ENCODE measurements around the gene WIPF3.

WIPF3 gene, protein sequence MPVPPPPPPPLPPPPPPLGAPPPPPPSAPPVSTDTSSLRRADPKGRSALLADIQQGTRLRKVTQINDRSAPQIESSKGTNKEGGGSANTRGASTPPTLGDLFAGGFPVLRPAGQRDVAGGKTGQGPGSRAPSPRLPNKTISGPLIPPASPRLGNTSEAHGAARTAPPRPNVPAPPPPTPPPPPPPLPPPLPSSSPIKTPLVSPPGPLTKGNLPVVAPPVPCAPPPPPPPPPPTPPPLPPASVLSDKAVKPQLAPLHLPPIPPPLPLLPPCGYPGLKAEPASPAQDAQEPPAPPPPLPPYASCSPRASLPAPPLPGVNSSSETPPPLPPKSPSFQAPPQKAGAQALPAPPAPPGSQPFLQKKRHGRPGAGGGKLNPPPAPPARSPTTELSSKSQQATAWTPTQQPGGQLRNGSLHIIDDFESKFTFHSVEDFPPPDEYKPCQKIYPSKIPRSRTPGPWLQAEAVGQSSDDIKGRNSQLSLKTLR

DNA sequence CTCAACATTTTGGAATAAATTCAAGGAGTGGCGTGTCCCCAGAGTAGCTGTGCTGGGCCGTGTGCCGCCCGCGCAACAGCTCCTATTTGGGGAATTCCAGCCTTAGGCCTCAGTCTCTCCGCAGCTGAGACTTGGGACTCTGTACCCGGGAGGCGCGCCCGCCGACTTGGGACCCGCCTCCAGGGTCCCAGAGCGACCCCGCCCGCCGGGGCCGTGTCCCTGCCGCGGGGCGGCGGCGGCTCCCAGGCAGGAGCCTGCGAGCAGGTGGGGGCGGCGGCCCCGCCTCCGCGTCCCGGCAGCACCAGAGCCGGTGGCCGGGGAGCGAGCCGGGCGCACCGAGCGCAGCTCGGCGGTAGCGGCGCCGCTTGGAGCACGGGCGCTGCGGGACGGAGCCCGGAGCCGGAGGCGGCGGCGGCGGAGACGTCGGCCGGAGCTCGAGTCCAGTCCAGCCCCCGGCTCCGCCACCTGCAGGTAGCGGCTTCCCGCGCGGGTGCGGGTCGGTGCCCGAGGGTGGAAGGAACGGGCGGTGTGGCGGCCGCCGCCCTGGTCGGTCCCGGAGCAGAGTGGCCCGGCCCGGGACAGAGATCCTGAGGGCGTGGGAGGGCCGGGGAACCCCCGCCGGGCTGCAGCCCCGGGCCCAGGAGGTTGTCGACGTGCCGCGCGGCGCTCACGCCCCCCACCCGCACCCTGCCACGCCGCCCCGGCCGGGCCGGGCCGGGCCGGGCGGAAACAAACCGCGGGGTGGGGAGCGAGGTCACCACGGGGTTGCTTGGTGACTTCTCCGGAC lies at the start of gene WIPF3:
WIPF3 (plus strand) TSS at position 301 of the 787 bp plus-strand sequence. CDS start 28,217 bp downstream, outside the sequence.
- DNase-seq (ENCODE audit: low spot score): no peak

GRCh38 chr7:29763266-29763665 lies 43.0 kb upstream of the WIPF3 start:
- no peak for DNase-seq (ENCODE audit: low spot score)

DNA sequence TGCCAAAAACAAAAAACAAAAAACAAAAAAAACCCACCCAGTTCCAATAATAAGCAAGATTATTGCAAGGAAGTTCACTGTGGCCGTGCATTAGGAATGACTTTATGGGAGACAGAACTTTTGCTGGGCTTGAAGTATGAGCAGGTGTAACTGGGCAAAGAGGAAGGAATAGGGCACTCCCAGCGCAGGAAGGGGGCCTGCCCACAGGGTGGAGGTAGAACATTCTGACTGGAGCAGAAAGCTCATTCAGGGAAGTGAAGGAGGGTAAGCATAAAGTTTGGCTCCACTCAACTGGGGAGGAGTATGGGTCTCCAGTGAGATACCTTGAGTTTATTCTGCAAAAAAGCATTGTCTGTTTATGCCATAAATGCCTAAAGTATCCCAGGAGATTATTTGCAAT lies 42.1 kb upstream of the WIPF3 start:
- no peak for DNase-seq (ENCODE audit: low spot score)

GRCh38 chr7:29765490-29765889 lies 40.8 kb upstream of the WIPF3 start:
- DNase-seq (ENCODE audit: low spot score): no peak

DNA sequence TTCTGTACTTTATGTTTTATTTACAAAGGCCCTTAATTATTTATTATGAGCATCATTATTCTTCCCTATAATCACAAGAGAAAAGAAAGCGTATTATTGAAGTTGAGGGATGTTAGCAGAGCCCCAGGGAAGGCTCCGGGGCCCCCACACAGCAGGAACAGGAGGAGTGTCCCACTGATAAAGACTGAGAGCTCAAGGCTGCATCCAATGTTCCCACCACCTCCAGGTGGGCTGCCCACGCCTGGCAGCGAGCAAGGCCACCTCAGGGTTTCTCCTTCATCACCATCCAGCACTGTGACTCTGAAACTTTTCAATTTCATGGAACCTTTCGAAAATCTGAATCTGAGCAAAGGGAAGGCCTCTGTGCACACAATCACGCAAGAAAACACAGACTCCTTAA lies 35.9 kb upstream of the WIPF3 start:
- DNase-seq (ENCODE audit: low spot score): no peak

- no peak for DNase-seq (ENCODE audit: low spot score)
Measured at GRCh38 chr7:29771081-29771816, 35.1 kb upstream of the WIPF3 start.

GRCh38 chr7:29779017-29779416 lies 27.3 kb upstream of the WIPF3 start:
- no peak for DNase-seq (ENCODE audit: low spot score)

GRCh38 chr7:29780346-29780745 lies 26.0 kb upstream of the WIPF3 start:
- DNase-seq (ENCODE audit: low spot score): no peak

DNA sequence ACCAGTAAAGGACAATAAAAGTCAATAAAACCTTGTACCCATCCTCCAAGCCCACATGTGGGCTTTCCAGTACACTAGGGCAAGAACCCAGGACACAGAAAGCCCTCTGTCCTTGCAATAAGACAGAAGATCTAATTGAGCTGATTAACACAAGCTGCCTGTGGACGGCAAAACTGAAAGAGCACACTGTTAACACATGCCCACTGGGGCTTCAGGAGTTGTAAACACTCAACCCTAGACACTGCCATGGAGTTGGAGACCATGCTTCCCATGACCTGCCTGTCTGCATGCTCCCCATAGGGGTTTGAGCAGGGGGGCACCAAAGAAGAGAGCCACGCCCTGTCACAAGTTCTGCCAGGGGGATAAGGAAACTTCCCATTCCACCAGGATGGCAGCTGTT lies 22.6 kb upstream of the WIPF3 start:
- DNase-seq (ENCODE audit: low spot score): no peak

DNA sequence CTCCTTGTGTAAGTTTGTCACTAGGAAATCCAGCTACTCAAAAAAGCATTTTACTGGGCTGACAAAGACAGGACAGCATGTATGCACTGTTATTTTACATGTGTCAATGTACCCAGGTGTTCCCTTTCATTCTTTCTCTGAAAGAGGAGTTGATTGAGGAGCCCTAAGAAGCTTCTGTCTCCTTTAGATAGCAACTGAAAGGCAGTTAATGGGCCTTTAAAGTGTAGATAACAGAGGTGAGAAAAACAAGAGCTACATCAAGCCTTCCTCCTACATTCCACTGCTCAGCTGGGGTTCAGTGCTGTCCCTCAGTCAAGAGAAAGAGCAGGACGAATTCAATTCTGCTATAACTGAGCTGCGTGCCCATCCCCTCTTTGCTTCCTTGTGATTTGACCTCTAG lies 12.8 kb upstream of the WIPF3 start:
- DNase-seq (ENCODE audit: low spot score): no peak

DNA sequence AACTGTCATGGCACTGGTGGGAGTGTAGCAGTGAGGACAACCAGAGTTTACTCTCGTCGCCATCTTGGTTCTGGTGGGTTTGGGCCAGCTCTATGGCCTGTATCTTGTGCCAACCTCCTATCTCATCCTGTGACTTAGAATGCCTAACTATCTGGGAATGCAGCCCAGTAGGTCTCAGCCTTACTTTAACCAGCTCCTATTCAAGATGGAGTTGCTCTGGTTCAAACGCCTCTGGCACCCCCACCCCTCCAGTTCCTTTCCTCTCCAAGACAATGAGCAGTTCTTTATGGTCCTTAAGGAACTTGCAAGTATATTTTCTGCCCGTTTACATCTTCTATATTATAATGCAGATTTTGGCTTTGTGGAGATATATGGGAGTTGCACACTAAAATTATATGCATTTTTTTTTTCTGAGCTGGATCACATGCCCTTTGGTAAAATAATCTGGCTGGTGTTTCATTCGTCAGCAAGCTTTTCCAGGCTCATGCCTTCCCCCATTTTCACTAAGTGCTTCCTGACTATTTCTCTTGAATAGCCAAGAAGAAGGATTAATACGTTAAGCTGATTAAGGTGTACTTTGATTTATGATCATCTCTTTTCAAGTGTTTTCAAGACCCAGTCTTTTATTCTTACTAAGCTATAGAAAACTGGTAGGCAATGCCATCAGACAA lies 11.2 kb upstream of the WIPF3 start:
- no peak for DNase-seq (ENCODE audit: low spot score)

DNA sequence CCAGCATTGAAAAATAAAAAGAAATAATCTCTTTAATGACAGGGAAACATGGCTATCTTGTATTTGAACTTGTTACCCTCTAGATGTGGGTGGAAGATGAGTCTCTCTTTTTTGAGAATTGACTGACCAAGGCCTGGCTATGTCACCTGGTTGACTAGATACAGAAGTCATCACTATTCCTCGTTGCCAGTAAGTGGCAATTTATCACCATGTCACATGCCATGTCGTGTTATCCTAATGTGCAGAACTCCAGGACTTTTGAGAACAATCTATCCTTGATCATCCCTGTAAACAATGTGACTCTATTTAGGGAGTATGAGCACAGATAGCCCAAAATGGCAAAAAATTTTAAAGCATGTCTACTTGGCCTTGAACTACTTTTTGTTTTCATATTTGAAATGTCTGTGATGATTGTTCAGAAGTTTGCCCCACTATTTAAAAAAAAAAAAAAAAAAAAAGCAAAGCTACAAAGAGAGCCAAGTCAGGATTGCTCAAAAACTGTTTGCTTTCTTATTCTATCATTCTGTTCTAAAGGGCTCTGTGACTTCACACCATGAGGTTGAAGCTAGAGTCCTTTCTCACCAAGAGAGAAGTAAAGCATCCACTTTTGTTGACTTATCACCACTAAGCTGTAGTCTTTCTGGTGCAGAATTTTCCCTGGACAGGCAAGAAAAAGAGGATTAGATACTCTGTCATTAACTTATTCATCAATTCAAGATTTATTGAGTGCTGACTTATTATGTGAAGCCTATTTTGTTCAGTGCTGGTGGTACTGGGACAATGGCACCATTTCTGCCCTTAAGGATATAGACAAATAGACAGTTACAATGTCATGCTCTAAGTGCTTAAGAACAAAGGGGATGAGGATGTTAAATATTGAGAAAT lies 10.4 kb upstream of the WIPF3 start:
- DNase-seq (ENCODE audit: low spot score): no peak

GRCh38 chr7:29797112-29797944 lies 9.0 kb upstream of the WIPF3 start:
- no peak for DNase-seq (ENCODE audit: low spot score)

GRCh38 chr7:29798422-29798821 lies 7.9 kb upstream of the WIPF3 start:
- DNase-seq (ENCODE audit: low spot score): no peak

DNA sequence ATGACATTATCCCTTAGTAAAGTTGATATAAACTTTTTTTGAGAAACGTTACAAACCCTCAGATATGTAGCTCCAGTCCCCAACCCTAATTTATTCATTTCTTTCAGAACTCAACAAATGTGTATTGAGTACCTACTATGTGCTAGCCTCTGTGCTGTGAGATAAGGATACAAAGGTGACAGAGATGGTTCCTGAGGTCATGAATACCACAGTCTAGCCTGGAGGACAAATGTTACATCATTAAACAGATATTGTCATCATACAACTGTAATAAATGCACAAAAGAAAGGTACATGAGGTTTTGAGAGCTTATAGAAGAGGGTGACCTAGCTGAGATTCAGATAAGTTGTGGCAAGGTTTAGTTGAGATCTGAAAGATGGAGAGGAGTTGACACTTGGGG lies 4.4 kb upstream of the WIPF3 start:
- no peak for DNase-seq (ENCODE audit: low spot score)

- no peak for DNase-seq (ENCODE audit: low spot score)
Measured at GRCh38 chr7:29805031-29805430, 1.3 kb upstream of the WIPF3 start.

GRCh38 chr7:29805886-29806207 lies 461 bp upstream of the WIPF3 start:
- no peak for DNase-seq (ENCODE audit: low spot score)

DNA sequence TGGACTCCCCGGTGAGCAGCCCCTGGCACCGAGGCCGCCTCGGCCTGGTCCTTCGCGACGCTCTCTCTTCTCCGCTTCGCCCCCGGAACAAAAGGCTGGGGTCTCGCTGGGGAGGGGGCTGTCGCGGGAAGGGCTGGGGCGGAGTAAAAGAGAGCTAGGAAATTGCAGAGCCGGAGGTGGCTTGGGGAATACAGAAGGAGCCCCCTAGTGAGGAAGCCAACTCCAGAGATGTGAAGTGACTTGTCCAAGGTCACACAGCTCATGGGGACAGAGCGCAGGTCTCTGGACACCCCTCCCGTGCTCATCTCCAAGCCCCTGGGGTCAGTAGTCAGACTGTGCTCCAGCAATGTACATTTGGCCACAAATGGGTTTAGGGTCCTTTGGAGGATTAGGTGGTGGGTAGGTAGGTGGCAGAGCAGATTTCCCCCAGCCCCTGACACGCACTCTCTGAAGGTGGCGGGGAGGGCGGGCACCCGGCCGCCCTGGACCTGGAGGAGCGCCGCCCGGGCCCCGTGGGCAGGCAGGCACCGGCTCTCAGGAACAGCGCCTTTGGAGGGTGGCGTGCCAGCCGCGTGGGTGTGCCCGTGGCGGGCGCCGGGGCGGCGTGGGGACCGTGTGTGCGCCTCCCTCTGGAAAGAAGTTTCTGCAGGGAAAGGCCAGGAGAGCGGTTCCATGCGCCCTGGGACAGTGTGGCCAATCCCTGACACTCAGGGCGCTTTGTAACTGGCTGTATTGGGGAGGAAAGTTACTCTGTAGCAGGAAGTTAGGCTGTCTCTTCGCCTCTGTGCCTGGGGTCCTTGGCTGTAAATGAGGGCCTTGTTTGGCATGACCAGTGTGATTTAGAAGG lies 910 bp downstream of the WIPF3 start:
- no peak for DNase-seq (ENCODE audit: low spot score)

GRCh38 chr7:29808075-29808801 lies 1.9 kb downstream of the WIPF3 start:
- no peak for DNase-seq (ENCODE audit: low spot score)

Measured in CD4-positive, alpha-beta T cell treated with Interleukin-15 for 4 hours (primary cell).